HEK293 (cell line): Measurements from ENCODE around the gene C1QBP.

Experiments used
- ZFP41 ChIP-seq: fragments of 450-650 bp; formaldehyde crosslinking; IDR thresholded peaks from 2 replicates; pipeline ENCODE4 v1.5.1; 2016; ENCODE audit warnings: missing biosample characterization, missing genetic modification characterization, borderline replicate concordance
- ZNF416 ChIP-seq: fragments of 450-650 bp; formaldehyde crosslinking; IDR thresholded peaks from 2 replicates; pipeline ENCODE4 v1.5.1; 2016; ENCODE audit warnings: missing biosample characterization, missing genetic modification characterization
- ZNF747 ChIP-seq: fragments of 450-650 bp; formaldehyde crosslinking; IDR thresholded peaks from 2 replicates; pipeline ENCODE4 v1.5.1; 2016; ENCODE audit warnings: missing biosample characterization, missing genetic modification characterization
- ZNF785 ChIP-seq: fragments of 450-650 bp; formaldehyde crosslinking; IDR thresholded peaks from 2 replicates; pipeline ENCODE4 v1.5.1; 2016; ENCODE audit warnings: missing biosample characterization, missing genetic modification characterization
- ZXDB ChIP-seq: fragments of 450-650 bp; formaldehyde crosslinking; IDR thresholded peaks from 2 replicates; pipeline ENCODE4 v1.5.1; 2016; ENCODE audit warnings: missing biosample characterization, missing genetic modification characterization
- TF ChIP-seq, protein P1 (sequence below): fragments of 450-650 bp; formaldehyde crosslinking; optimal IDR thresholded peaks from 2 replicates; pipeline ENCODE3; 2016; ENCODE audit warnings: missing biosample characterization, mild to moderate bottlenecking, missing genetic modification characterization
- TF ChIP-seq, protein P2 (sequence below): fragments of 450-650 bp; formaldehyde crosslinking; IDR thresholded peaks from 2 replicates; pipeline ENCODE4 v1.5.1; 2016; ENCODE audit warnings: missing biosample characterization, missing genetic modification characterization

DNA sequence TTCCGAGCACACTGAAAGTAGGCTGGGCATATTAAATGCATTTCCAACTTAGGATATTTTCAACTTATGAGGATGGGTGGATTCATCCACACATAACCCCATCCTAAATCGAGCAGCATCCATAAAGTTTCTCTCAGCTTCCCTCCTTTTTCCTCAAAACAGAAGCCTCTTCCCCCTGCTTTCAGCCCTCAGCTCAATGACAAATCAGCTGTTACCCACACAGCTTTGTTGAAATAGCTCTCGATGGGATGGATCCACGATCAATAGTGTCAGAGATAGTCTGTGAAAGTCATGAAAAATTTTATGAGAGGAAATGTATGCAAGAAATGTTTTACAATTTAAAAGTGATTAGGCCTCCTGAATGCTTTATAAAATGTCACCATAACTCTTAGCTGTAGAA is 27.3 kb upstream of the C1QBP start:
- TF ChIP-seq, protein P1, sequence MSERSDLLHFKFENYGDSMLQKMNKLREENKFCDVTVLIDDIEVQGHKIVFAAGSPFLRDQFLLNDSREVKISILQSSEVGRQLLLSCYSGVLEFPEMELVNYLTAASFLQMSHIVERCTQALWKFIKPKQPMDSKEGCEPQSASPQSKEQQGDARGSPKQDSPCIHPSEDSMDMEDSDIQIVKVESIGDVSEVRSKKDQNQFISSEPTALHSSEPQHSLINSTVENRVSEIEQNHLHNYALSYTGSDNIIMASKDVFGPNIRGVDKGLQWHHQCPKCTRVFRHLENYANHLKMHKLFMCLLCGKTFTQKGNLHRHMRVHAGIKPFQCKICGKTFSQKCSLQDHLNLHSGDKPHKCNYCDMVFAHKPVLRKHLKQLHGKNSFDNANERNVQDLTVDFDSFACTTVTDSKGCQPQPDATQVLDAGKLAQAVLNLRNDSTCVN, result no peak
- TF ChIP-seq, protein P2, sequence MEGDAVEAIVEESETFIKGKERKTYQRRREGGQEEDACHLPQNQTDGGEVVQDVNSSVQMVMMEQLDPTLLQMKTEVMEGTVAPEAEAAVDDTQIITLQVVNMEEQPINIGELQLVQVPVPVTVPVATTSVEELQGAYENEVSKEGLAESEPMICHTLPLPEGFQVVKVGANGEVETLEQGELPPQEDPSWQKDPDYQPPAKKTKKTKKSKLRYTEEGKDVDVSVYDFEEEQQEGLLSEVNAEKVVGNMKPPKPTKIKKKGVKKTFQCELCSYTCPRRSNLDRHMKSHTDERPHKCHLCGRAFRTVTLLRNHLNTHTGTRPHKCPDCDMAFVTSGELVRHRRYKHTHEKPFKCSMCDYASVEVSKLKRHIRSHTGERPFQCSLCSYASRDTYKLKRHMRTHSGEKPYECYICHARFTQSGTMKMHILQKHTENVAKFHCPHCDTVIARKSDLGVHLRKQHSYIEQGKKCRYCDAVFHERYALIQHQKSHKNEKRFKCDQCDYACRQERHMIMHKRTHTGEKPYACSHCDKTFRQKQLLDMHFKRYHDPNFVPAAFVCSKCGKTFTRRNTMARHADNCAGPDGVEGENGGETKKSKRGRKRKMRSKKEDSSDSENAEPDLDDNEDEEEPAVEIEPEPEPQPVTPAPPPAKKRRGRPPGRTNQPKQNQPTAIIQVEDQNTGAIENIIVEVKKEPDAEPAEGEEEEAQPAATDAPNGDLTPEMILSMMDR (tag by site-specific recombination), result no peak
- TF ChIP-seq ZNF416 (tag by site-specific recombination), result no peak
- no peak for TF ChIP-seq ZNF747 (tag by site-specific recombination)
- TF ChIP-seq ZNF785, result no peak
- no peak for TF ChIP-seq ZFP41 (tag by site-specific recombination)
- no peak for TF ChIP-seq ZXDB (tag by site-specific recombination)
